Measurements from ENCODE around the gene PRRT3. TPM values are rescaled to one million over a fixed set of nuclear protein-coding genes. Genes with fewer than 3 reads are reported as not detected.
"Not testable (repeated sequence)": the region's sequence is repeated elsewhere in the genome, so short reads cannot be mapped to it uniquely, and the experiment has no call there.

Gene PRRT3
- total RNA-seq, 1 donor from 2014 or later: 1.4 TPM

DNA sequence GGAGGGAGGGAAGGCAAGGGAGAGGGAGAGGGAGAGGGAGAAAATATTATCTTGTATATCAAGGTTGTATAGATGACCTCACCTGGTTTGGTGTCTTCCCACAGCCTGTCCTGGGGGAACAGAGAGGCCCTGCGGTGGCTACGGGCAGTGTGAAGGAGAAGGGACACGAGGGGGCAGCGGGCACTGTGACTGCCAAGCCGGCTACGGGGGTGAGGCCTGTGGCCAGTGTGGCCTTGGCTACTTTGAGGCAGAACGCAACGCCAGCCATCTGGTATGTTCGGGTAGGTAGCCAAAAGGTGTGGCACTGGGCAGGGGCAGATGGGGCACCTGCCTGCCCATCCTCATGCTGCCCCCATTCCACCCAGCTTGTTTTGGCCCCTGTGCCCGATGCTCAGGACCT lies 11.5 kb downstream of the PRRT3 start:
- DNase-seq (peak; percentile 63), ATAC-seq (no peak)
- no peaks in the 10 kb centered on the region for H3K9me3 ChIP-seq
- intact Hi-C loops (cut with DNase I): no loop called here
- peaks cover 41% of the 10 kb centered on the region for H3K36me3 ChIP-seq
- TF ChIP-seq, protein P1, sequence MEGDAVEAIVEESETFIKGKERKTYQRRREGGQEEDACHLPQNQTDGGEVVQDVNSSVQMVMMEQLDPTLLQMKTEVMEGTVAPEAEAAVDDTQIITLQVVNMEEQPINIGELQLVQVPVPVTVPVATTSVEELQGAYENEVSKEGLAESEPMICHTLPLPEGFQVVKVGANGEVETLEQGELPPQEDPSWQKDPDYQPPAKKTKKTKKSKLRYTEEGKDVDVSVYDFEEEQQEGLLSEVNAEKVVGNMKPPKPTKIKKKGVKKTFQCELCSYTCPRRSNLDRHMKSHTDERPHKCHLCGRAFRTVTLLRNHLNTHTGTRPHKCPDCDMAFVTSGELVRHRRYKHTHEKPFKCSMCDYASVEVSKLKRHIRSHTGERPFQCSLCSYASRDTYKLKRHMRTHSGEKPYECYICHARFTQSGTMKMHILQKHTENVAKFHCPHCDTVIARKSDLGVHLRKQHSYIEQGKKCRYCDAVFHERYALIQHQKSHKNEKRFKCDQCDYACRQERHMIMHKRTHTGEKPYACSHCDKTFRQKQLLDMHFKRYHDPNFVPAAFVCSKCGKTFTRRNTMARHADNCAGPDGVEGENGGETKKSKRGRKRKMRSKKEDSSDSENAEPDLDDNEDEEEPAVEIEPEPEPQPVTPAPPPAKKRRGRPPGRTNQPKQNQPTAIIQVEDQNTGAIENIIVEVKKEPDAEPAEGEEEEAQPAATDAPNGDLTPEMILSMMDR (IDR thresholded peaks at IDR 0.05): no peak
- no peaks in the 10 kb centered on the region for H3K27me3 ChIP-seq
- H3K4me1 ChIP-seq: peaks cover 5% of the 10 kb centered on the region
- H3K4me3 ChIP-seq: no peak overlapping the region
- no peak overlapping the region for H3K27ac ChIP-seq

DNA sequence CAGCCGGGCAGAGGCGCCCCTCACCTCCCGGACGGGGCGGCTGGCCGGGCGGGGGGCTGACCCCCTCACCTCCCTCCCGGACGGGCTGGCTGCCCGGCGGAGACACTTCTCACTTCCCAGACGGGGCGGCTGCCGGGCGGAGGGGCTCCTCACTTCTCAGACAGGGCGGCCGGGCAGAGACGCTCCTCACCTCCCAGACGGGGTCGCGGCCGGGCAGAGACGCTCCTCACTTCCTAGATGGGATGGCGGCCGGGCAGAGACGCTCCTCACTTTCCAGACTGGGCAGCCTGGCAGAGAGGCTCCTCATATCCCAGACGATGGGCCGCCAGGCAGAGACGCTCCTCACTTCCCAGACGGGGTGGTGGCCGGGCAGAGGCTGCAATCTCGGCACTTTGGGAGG lies 12.3 kb downstream of the PRRT3 start:
- DNase-seq: peak; percentile 22
- H3K27ac ChIP-seq; intact Hi-C loops (cut with DNase I); H3K4me3 ChIP-seq; H3K9me3 ChIP-seq; ATAC-seq; H3K27me3 ChIP-seq: not testable (repeated sequence)
- Histone ChIP-seq H3K36me3 (peaks cover 42% of the 10 kb centered on the region), H3K4me1 (peaks cover 12% of the 10 kb centered on the region)

DNA sequence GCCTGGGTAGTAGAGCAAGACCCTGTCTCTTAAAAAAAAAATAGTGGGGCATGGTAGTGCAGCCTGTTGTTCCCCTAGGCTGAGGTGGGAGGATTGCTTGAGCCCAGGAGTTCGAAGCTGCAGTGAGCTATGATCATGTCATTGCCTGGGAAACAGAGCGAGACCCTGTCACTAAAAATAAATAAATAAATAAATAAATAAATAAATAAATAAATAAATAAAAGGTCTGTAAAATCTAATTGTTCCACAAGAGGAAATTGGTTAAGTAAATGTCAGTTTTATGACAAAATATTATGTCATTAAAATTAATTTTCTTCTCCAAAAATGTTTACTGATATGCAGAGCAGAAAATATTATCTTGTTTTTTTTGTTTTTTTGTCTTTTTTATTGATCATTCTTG lies 13.2 kb downstream of the PRRT3 start:
- Histone ChIP-seq H3K27ac (no peak overlapping the region), H3K36me3 (peaks cover 42% of the 10 kb centered on the region), H3K27me3 (no peaks in the 10 kb centered on the region), H3K9me3 (no peaks in the 10 kb centered on the region), H3K4me3 (no peak overlapping the region), H3K4me1 (peaks cover 20% of the 10 kb centered on the region)
- DNase-seq: no peak
- intact Hi-C loops (cut with DNase I): no loop called here
- TF ChIP-seq, protein P1 (IDR thresholded peaks at IDR 0.05): no peak
- no peak for ATAC-seq

DNA sequence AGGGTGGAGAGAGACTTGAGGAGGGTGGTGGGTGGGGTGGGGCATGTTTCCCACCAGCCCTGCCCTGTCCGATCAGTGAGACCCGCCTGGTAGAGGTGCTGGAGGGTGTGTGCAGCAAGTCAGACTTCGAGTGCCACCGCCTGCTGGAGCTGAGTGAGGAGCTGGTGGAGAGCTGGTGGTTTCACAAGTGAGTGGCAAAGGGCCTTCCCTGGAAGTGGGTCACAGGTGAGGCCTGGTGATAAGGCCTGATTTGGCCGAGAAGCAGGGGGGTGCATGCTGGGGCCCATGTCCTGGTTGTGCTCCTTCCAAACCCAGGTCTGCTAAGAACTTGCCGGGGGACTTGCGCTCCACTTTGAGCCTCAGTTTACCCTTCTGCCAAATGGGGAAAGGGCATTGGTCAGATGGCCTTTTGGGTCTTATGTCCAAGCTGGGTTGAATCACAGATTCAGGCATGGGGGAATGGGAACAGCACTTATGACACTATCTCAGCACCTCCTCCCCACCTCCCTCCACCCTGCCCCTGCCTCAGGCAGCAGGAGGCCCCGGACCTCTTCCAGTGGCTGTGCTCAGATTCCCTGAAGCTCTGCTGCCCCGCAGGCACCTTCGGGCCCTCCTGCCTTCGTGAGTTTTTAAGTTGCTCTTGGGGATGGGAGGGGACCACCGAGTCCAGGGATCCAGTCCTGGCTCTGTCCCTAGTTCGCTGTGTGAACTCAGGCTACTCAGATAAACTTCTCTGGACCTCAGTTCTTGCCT lies 14.5 kb downstream of the PRRT3 start:
- intact Hi-C loops (cut with DNase I): no loop called here
- H3K4me3 ChIP-seq: no peak overlapping the region
- H3K27ac ChIP-seq: no peak overlapping the region
- ATAC-seq: no peak
- no peak for DNase-seq
- no peaks in the 10 kb centered on the region for H3K9me3 ChIP-seq
- peaks cover 20% of the 10 kb centered on the region for H3K4me1 ChIP-seq
- H3K36me3 ChIP-seq: peaks cover 42% of the 10 kb centered on the region
- TF ChIP-seq, protein P1 (IDR thresholded peaks at IDR 0.05): no peak
- no peaks in the 10 kb centered on the region for H3K27me3 ChIP-seq

DNA sequence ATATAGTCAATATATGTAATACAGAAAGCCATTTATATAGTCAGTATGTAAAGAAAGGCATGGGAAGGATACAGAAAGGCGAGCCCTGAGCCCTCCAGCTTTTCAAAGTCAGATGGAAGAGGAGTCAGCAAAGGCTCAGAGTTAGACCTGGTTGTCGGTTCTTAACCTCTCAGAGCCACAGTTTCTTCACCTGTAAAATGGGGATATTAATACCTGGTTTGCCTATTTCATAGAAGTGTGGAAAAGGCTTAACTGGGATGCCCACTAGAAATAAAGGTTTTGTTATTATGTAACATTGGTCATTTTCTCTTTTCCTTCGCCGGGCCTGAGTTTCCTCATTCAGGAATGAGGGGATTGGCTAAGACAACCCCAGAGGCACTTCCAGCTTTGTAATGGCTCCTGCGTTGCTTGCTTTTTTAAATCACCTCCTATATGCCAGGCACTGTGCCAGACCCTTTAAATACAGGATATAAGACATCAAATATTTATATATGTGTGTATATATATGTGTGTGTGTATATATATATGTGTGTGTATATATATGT lies 16.2 kb downstream of the PRRT3 start:
- peaks cover 34% of the 10 kb centered on the region for H3K36me3 ChIP-seq
- H3K27me3 ChIP-seq: no peaks in the 10 kb centered on the region
- no peak for ATAC-seq
- DNase-seq: no peak
- no peaks in the 10 kb centered on the region for H3K9me3 ChIP-seq
- intact Hi-C loops (cut with DNase I): no loop called here
- TF ChIP-seq, protein P1 (IDR thresholded peaks at IDR 0.05): no peak
- H3K27ac ChIP-seq: no peak overlapping the region
- peaks cover 26% of the 10 kb centered on the region for H3K4me1 ChIP-seq
- H3K4me3 ChIP-seq: no peak overlapping the region

DNA sequence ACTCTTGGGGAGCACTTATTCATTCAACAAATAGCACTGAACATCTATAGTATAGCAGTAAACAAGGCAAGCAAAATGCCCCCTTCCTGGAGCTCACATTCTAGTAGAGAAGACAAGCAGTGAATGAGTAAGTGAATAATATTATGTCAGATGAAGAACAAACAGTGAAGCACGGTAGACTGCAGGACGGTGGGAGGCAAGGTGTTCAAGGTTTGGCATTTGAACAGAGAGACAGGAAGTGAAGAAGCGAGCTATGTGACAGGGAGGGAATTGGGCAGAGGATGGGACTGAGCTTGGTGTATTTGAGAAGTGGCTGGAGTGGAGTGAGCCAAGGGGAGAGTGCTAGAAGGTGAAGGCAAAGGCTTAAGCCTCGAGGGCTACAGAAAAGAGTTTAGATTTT lies 17.2 kb downstream of the PRRT3 start:
- intact Hi-C loops (cut with DNase I): no loop called here
- peaks cover 26% of the 10 kb centered on the region for H3K4me1 ChIP-seq
- peaks cover 33% of the 10 kb centered on the region for H3K36me3 ChIP-seq
- H3K27ac ChIP-seq: peak overlapping the region; percentile 89
- no peak for DNase-seq
- H3K4me3 ChIP-seq: peak overlapping the region; percentile 80
- TF ChIP-seq, protein P1 (IDR thresholded peaks at IDR 0.05): no peak
- no peaks in the 10 kb centered on the region for H3K27me3 ChIP-seq
- ATAC-seq: no peak
- no peaks in the 10 kb centered on the region for H3K9me3 ChIP-seq
